ES-I3 (cell line): ENCODE measurements around the gene MCF2L.

ENCODE experiments used
- H3K36me3 ChIP-seq: 2 replicates; pipeline ENCODE4 v1.6.1; 2013; ENCODE audit warnings: mild to moderate bottlenecking, low read length, control low read depth, moderate library complexity; ENCODE audit not compliant: insufficient read depth
- H3K4me1 ChIP-seq: 2 replicates; pipeline ENCODE4 v1.6.1; 2013; ENCODE audit warnings: mild to moderate bottlenecking, control low read depth, low read length; ENCODE audit not compliant: insufficient read depth
- H3K9ac ChIP-seq: 2 replicates; pipeline ENCODE4 v1.6.1; 2013; ENCODE audit warnings: low read depth, mild to moderate bottlenecking, low read length, moderate library complexity
- H3K9me3 ChIP-seq: 2 replicates; pipeline ENCODE4 v1.6.1; 2013; ENCODE audit warnings: mild to moderate bottlenecking, low read length, moderate library complexity; ENCODE audit not compliant: control insufficient read depth, insufficient read depth

MCF2L gene

DNA sequence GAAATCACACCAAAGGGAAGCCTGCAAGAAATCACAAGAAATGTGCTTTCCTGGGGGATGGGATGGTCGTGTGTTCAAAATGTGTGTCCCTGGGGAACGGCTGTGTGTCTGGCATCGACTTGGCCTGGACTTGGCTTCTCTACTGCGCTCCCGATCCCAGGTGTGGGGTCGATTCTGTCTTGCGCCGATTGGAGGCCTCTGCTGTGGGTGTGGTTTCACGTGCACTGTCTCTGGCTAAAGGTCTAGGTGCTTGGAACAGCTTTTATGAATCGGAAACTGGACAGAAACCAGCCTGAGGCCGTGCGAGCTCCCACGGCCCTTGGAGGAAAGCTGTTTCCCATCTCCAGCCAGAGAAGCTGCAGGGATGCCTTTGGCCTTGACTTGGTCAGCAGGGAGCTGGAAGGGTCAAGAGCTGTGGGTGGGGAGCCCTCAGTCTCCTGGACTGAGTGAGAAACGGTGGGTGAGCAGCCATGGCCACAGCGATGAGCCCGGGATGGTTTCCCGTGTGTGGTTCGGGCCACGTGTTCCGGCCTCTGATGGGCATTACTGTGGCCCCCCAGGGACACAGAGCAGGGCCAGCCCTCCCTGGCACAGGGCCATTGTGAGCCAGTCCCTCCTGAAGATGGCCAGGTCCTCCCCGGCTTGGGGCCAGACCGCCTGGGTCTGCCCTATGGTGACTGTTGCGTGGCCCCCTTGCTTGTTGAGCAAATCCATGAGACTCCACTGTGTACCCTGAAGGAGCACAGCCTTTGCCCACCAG is 29.7 kb downstream of the MCF2L start:
- Histone ChIP-seq H3K36me3 (no peaks in the 10 kb centered on the region), H3K9ac (no peak overlapping the region), H3K9me3 (no peaks in the 10 kb centered on the region), H3K4me1 (no peaks in the 10 kb centered on the region; the same call in 1 of the 2 replicates)

- Histone ChIP-seq H3K36me3 (no peaks in the 10 kb centered on the region), H3K9ac (no peak overlapping the region), H3K9me3 (no peaks in the 10 kb centered on the region), H3K4me1 (no peaks in the 10 kb centered on the region; the same call in 1 of the 2 replicates)
These were observed 30.6 kb downstream of the MCF2L start for GRCh38 chr13:112999414-113000177.

GRCh38 chr13:113000575-113000974 is 31.6 kb downstream of the MCF2L start:
- H3K4me1 ChIP-seq = no peaks in the 10 kb centered on the region; the same call in 1 of the 2 replicates
- no peak overlapping the region for H3K9ac ChIP-seq
- H3K36me3 ChIP-seq = no peaks in the 10 kb centered on the region
- no peaks in the 10 kb centered on the region for H3K9me3 ChIP-seq

GRCh38 chr13:113001241-113002140 is 32.5 kb downstream of the MCF2L start:
- Histone ChIP-seq H3K4me1 (no peaks in the 10 kb centered on the region; the same call in 1 of the 2 replicates), H3K36me3 (no peaks in the 10 kb centered on the region), H3K9me3 (no peaks in the 10 kb centered on the region), H3K9ac (peak overlapping the region; percentile 22; the same call in 1 of the 2 replicates)

- no peaks in the 10 kb centered on the region; the same call in 1 of the 2 replicates for H3K4me1 ChIP-seq
- peak overlapping the region; percentile 22; the same call in 1 of the 2 replicates for H3K9ac ChIP-seq
These were observed 33.3 kb downstream of the MCF2L start for GRCh38 chr13:113002206-113002912.

GRCh38 chr13:113002913-113003290 is 33.9 kb downstream of the MCF2L start:
- Histone ChIP-seq H3K4me1 (no peaks in the 10 kb centered on the region; the same call in 1 of the 2 replicates), H3K9ac (no peak overlapping the region), H3K9me3 (no peaks in the 10 kb centered on the region), H3K36me3 (no peaks in the 10 kb centered on the region)

More at GRCh38 chr13:113002206-113002912, 33.3 kb downstream of the MCF2L start:
- Histone ChIP-seq H3K36me3 (no peaks in the 10 kb centered on the region), H3K9me3 (no peaks in the 10 kb centered on the region)

- Histone ChIP-seq H3K36me3 (no peaks in the 10 kb centered on the region), H3K4me1 (no peaks in the 10 kb centered on the region; the same call in 1 of the 2 replicates), H3K9me3 (no peaks in the 10 kb centered on the region), H3K9ac (no peak overlapping the region)
These were observed 35.1 kb downstream of the MCF2L start for GRCh38 chr13:113004126-113004525.

DNA sequence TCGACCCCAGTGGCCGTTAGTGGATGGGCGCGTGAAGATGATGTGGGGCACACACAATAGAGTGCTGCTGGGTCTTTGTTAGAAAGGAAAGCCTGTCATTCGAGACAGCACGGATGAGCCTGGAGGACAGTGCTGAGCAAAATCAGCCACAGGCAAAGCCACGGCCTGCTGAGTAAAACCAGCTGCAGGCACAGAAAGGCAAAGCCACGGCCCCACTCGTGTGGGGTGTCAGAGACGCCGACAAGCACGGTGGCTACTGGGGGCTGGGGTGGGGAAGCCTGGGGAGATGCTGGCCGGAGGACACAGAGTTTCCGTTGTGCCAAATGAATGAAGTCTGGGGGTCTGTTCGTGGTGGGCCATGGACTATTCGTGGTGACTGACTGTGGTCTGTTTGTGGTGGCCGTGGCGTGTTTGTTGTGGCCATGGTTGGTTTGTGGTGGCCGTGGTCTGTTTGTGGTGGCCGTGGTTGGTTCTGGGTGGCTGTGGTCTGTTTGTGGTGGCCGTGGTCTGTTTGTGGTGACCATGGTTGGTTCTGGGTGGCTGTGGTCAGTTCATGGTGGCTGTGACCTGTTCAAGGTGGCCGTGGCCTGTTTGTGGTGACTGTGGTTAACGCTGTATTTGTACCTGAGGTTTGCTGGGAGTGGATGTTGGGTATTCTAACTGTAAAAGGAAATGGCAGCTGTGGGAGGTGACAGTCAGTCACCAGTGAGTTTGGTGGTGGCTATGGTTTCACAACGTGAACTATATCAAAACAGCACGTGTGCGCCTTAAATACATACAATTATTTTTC is 36.3 kb downstream of the MCF2L start:
- no peaks in the 10 kb centered on the region for H3K9me3 ChIP-seq
- H3K36me3 ChIP-seq = no peaks in the 10 kb centered on the region
- H3K4me1 ChIP-seq = no peaks in the 10 kb centered on the region; the same call in 1 of the 2 replicates
- H3K9ac ChIP-seq = no peak overlapping the region

DNA sequence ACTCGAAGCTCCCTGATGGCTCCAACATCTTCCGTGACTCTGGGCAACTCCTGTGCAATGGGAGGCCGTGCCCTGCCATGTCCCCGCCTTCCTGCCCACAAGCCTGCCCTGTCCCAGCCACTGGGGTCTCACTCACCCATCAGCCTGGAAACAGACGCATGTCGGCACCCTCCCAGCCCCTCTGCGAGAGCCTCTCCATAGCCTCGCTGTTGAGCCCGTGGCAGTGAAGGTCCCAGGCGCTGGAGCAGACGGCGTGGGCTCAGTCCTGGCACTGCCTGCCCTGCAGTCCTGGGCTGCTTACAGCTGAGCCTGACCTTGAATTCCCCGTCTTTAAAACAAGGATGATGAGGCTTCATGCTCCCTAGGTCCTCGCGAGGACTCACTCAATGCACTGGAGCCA is 37.0 kb downstream of the MCF2L start:
- Histone ChIP-seq H3K4me1 (no peaks in the 10 kb centered on the region; the same call in 1 of the 2 replicates), H3K9ac (no peak overlapping the region), H3K9me3 (no peaks in the 10 kb centered on the region), H3K36me3 (no peaks in the 10 kb centered on the region)

DNA sequence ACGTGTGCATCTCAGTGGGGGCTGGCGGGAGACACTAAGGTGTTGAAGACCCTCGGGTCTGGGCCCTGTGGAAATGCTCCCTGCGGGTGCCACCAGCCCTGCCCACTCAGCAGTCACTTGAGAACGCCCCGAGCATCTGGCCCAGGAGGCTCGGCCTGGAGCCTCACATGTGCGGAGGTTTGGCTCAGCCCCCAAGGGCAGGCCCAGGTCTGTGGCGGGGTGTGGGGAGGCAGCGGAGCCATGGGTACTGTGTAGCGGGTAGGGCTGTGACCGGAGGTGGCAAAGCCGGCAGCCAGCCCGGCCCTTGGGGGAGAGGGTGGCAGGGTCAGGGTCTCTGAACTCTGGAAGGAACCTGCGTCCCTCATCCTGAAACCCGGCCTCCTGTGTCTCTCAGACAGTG is 37.6 kb downstream of the MCF2L start:
- Histone ChIP-seq H3K9me3 (no peaks in the 10 kb centered on the region), H3K36me3 (no peaks in the 10 kb centered on the region), H3K4me1 (no peaks in the 10 kb centered on the region; the same call in 1 of the 2 replicates), H3K9ac (no peak overlapping the region)

DNA sequence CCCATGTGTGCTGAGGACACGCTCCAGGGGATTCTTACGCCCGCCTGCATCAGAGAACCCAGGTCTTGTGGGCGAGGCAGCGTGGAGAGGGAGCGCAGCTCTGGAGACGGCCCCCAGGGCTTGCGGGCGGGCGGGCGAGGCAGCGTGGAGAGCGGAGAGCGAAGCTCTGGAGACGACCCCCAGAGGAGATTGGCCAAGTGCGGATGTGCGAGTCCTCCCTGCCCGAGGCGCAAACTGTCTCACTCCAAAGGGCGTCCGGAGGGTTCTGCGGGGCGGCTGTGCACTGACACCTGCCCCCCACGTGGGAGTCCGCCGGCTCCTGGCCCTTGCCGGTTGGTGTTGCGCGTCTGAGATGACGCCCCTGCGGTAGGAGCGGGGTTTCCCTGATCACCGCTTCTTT is 39.8 kb downstream of the MCF2L start:
- H3K36me3 ChIP-seq = no peaks in the 10 kb centered on the region
- no peaks in the 10 kb centered on the region for H3K4me1 ChIP-seq
- H3K9me3 ChIP-seq = no peaks in the 10 kb centered on the region
- H3K9ac ChIP-seq = no peak overlapping the region

- H3K36me3 ChIP-seq = no peaks in the 10 kb centered on the region
- no peaks in the 10 kb centered on the region for H3K9me3 ChIP-seq
- no peaks in the 10 kb centered on the region for H3K4me1 ChIP-seq
- H3K9ac ChIP-seq = no peak overlapping the region
These were observed 40.9 kb downstream of the MCF2L start for GRCh38 chr13:113009743-113010509.
